Neuronal stem cell (in vitro differentiated cells): ENCODE results near the gene ING4. TPM values are rescaled to one million over a fixed set of nuclear protein-coding genes. Genes with fewer than 3 reads are reported as not detected.

Experiments
- DNase-seq: peaks from one replicate; pipeline ENCODE4 v3.0.0-alpha.2; 2013; ENCODE audit warnings: low spot score
- H2AFZ ChIP-seq: one replicate; pipeline ENCODE4 v1.6.1; 2013; ENCODE audit warnings: mild to moderate bottlenecking, low read length, inconsistent platforms
- H2AK5ac ChIP-seq: 2 replicates; pipeline ENCODE4 v1.6.1; 2013; ENCODE audit warnings: low read depth, mild to moderate bottlenecking, inconsistent platforms, low read length, moderate library complexity, mixed read lengths
- H2BK120ac ChIP-seq: 2 replicates; pipeline ENCODE4 v1.6.1; 2013; ENCODE audit warnings: low read depth, mild to moderate bottlenecking, inconsistent platforms, low read length, moderate library complexity, mixed read lengths
- H2BK12ac ChIP-seq: one replicate; pipeline ENCODE4 v1.6.1; 2013; ENCODE audit warnings: low read length, inconsistent platforms
- H2BK15ac ChIP-seq: 2 replicates; pipeline ENCODE4 v1.6.1; 2013; ENCODE audit warnings: mild to moderate bottlenecking, low read length, inconsistent platforms, mixed read lengths
- H2BK5ac ChIP-seq: one replicate; pipeline ENCODE4 v1.6.1; 2013; ENCODE audit warnings: inconsistent platforms, mild to moderate bottlenecking, low read length, moderate library complexity
- H3K14ac ChIP-seq: one replicate; pipeline ENCODE4 v1.6.1; 2013; ENCODE audit warnings: low read length, inconsistent platforms
- H3K18ac ChIP-seq: 2 replicates; pipeline ENCODE4 v1.6.1; 2013; ENCODE audit warnings: low read length, inconsistent platforms
- H3K23ac ChIP-seq: 2 replicates; pipeline ENCODE4 v1.6.1; 2013; ENCODE audit warnings: low read depth, mild to moderate bottlenecking, mixed read lengths, low read length, inconsistent platforms; ENCODE audit not compliant: poor library complexity
- H3K27ac ChIP-seq: replicated peaks from 3 replicates; pipeline ENCODE4 v1.5.1; 2013; ENCODE audit warnings: low read length, inconsistent platforms
- H3K27me3 ChIP-seq, 3 experiments: 2 replicates each; pipeline ENCODE4 v1.6.1; 2013; ENCODE audit warnings: low read length in 3 of 3, mild to moderate bottlenecking in 2 of 3, inconsistent platforms in 1 of 3, low read depth in 1 of 3, mixed read lengths in 1 of 3, moderate library complexity in 1 of 3; ENCODE audit not compliant: control insufficient read depth in 3 of 3, insufficient read depth in 3 of 3
- H3K36me3 ChIP-seq, 2 donors: replicated peaks in 1 of 2; 2 replicates each; pipeline ENCODE4 v1.6.1; 2013; ENCODE audit warnings: low read length in 2 of 2; ENCODE audit not compliant: control insufficient read depth in 2 of 2, insufficient read depth in 2 of 2
- H3K4ac ChIP-seq: 2 replicates; pipeline ENCODE4 v1.6.1; 2013; ENCODE audit warnings: inconsistent platforms, mild to moderate bottlenecking, low read length, moderate library complexity
- H3K4me1 ChIP-seq, 2 donors: 1 replicate in 1 of 2; 2 replicates in 1 of 2; pipeline ENCODE4 v1.6.1; 2013; ENCODE audit warnings: low read length in 2 of 2, low read depth in 1 of 2; ENCODE audit not compliant: control insufficient read depth in 2 of 2, insufficient read depth in 1 of 2
- H3K4me2 ChIP-seq: one replicate; pipeline ENCODE4 v1.6.1; 2013; ENCODE audit warnings: mild to moderate bottlenecking, low read length, inconsistent platforms; ENCODE audit not compliant: insufficient read depth, poor library complexity, severe bottlenecking
- H3K4me3 ChIP-seq, 2 donors: 2 replicates each; pipeline ENCODE4 v1.5.1; 2013; ENCODE audit warnings: low read length in 2 of 2, mild to moderate bottlenecking in 2 of 2, inconsistent platforms in 1 of 2, moderate library complexity in 1 of 2
- H3K79me1 ChIP-seq: one replicate; pipeline ENCODE4 v1.6.1; 2013; ENCODE audit warnings: low read depth, mild to moderate bottlenecking, inconsistent platforms, low read length, moderate library complexity
- H3K9ac ChIP-seq: one replicate; pipeline ENCODE4 v1.6.1; 2013; ENCODE audit warnings: mild to moderate bottlenecking, low read depth, low read length, inconsistent platforms; ENCODE audit not compliant: poor library complexity
- H3K9me3 ChIP-seq, 2 donors: replicated peaks in 1 of 2; 2 replicates each; pipeline versions ENCODE3 to v1.6.1; 2013; ENCODE audit warnings: low read length in 2 of 2, mild to moderate bottlenecking in 2 of 2, inconsistent platforms in 1 of 2, low read depth in 1 of 2, mixed read lengths in 1 of 2, moderate library complexity in 1 of 2; ENCODE audit not compliant: control insufficient read depth in 2 of 2, insufficient read depth in 1 of 2
- H4K8ac ChIP-seq: one replicate; pipeline ENCODE4 v1.6.1; 2013; ENCODE audit warnings: low read depth, mild to moderate bottlenecking, inconsistent platforms, low read length, moderate library complexity
- H4K91ac ChIP-seq: one replicate; pipeline ENCODE4 v1.6.1; 2013; ENCODE audit warnings: low read length, low read depth, mild to moderate bottlenecking, inconsistent platforms; ENCODE audit not compliant: poor library complexity
- WGBS, 2 donors: extraction: QIAGEN DNeasy Blood & Tissue Kit; methylation state at CpG; one replicate each; pipeline ENCODE4 v1.1.7; 2013; ENCODE audit warnings: missing lambda C conversion rate in 2 of 2, mixed read lengths in 1 of 2; ENCODE audit not compliant: insufficient read length in 2 of 2, insufficient replicate concordance in 1 of 2; ENCODE audit errors: extremely low coverage in 2 of 2; 5-methylcytosine and 5-hydroxymethylcytosine counted together
- small RNA-seq: library from polyadenylated mRNA; stranded (forward); fragments of <200 nt; extraction: miRNeasy Mini kit (QIAGEN cat#:217004); gene quantifications from one replicate; pipeline ENCODE3, GENCODE V24; 2013; ENCODE audit not compliant: insufficient read depth

The ING4 gene

DNA sequence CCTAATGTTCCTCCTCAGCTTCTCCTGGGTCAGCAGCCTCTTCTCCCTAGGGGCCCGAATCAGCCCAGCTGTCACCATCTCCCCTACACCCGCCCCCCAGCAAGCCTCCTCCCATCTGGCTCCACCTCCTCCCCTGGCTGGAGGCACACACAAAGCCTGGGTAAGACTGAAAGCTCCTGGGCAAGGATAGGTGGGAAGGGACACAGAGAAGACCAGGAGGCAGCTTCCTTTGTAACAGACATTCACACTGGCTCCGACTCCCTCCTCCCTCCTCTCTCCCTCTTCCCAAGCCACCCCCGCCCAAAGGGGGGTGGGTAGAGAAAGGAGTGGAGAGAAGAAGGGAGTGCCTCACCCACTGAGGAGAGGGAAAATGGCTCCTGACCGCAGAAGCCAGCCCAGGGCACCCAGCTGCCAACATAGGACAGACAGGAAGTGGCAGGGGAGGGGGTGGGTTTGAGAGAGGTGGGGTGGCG, 59.8 kb downstream of the ING4 start:
- no peak overlapping the region for H4K8ac ChIP-seq
- H3K9me3 ChIP-seq = no peaks in the 10 kb centered on the region
- H3K27me3 ChIP-seq = no peaks in the 10 kb centered on the region
- H3K79me1 ChIP-seq = peaks cover 12% of the 10 kb centered on the region
- H2AK5ac ChIP-seq = no peak overlapping the region
- no peak overlapping the region for H2BK12ac ChIP-seq
- H3K18ac ChIP-seq = no peak overlapping the region
- WGBS, 2 donors = no CpG with 5 or more reads among the region's 6 CpGs
- no peak overlapping the region for H3K27ac ChIP-seq
- no peak overlapping the region for H2BK120ac ChIP-seq
- no peak overlapping the region for H3K4ac ChIP-seq
- H3K9ac ChIP-seq = no peak overlapping the region
- peaks cover 29 to 34% of the 10 kb centered on the region in 2 donors for H3K4me1 ChIP-seq
- no peak overlapping the region for H3K4me3 ChIP-seq
- H3K14ac ChIP-seq = no peak overlapping the region
- H3K36me3 ChIP-seq = peaks cover 46 to 79% of the 10 kb centered on the region in 2 donors
- peak overlapping the region; percentile 23 for H3K4me2 ChIP-seq
- H2AFZ ChIP-seq = no peak overlapping the region
- no peak overlapping the region for H2BK15ac ChIP-seq
- no peak overlapping the region for H3K23ac ChIP-seq
- no peak overlapping the region for H2BK5ac ChIP-seq
- DNase-seq = no peak
- H4K91ac ChIP-seq = no peak overlapping the region

DNA sequence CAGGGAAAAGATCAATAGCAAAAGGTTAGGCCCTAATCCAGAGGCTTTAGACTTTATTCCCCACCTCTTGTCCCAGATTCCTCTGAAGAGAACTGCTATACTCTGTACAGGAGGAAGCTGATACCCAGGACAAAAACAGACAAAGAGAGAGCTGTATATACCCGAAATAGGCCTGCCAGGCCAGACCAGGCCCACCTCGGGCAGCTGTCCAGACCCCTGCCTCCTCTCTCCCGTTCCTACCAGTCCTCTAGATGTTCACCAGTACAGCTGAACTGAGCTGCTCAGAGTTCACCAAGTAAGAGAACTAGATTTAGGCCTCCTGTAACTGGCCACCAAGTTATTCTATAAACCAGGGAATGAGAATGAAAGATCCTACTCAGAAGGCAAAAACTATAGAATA, 60.4 kb downstream of the ING4 start:
- H3K9me3 ChIP-seq = no peaks in the 10 kb centered on the region
- DNase-seq = no peak
- H2AFZ ChIP-seq = no peak overlapping the region
- no peak overlapping the region for H3K14ac ChIP-seq
- no peak overlapping the region for H3K9ac ChIP-seq
- no peak overlapping the region for H3K4me3 ChIP-seq
- H3K79me1 ChIP-seq = peaks cover 12% of the 10 kb centered on the region
- no peak overlapping the region for H2BK120ac ChIP-seq
- peaks cover 23 to 28% of the 10 kb centered on the region in 2 donors for H3K4me1 ChIP-seq
- no peak overlapping the region for H2BK12ac ChIP-seq
- no peak overlapping the region for H4K8ac ChIP-seq
- no peak overlapping the region for H3K18ac ChIP-seq
- no peak overlapping the region for H2AK5ac ChIP-seq
- H2BK15ac ChIP-seq = no peak overlapping the region
- H2BK5ac ChIP-seq = no peak overlapping the region
- no peak overlapping the region for H3K23ac ChIP-seq
- H3K4me2 ChIP-seq = no peak overlapping the region
- WGBS, 2 donors = no CpG with 5 or more reads among the region's 3 CpGs
- H3K36me3 ChIP-seq = peaks cover 51 to 85% of the 10 kb centered on the region in 2 donors
- no peaks in the 10 kb centered on the region for H3K27me3 ChIP-seq
- no peak overlapping the region for H3K27ac ChIP-seq
- no peak overlapping the region for H4K91ac ChIP-seq
- H3K4ac ChIP-seq = no peak overlapping the region

Small RNAs within 50 kb of the gene (small RNA-seq; reads per million reads assigned to genes)
- not detected for gene RNU6-781P
